ENCODE measurements around the gene PDE3A. TPM values are rescaled to one million over a fixed set of nuclear protein-coding genes. Genes with fewer than 3 reads are reported as not detected.

Gene PDE3A
- total RNA-seq, 6 experiments from 2014 or later, result 0.02 to 0.07 (median 0.03) TPM; not detected in 3

DNA sequence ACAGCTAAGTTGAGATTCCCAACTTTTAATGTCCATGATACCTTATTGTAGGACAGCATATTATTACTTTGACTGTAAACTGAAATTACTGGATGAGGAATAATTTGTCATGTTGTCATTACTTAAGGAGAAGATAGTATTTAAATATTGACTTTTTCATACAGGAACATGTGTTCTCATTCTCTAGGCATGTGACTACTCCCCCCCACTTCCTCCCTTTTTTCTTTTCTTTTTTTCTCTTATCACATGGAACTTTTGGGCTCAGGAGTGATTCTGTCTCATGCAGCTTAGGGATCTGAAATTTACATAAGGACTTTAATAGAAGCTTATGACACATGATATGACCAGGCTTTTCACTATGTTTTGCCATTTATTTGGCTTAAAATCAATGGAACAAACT, 199.1 kb downstream of the PDE3A start:
- DNase-seq, result no peak
- H3K27me3 Mint-ChIP-seq (ENCODE audit: insufficient read depth), result peaks cover 3% of the 10 kb centered on the region; the same call in 1 of the 2 replicates
- H3K36me3 Mint-ChIP-seq (ENCODE audit: low read depth), result no peaks in the 10 kb centered on the region
- H3K9me3 Mint-ChIP-seq, result no peaks in the 10 kb centered on the region
- H3K4me1 Mint-ChIP-seq (ENCODE audit: low read depth), result no peaks in the 10 kb centered on the region
- no peak overlapping the region for H3K27ac Mint-ChIP-seq
- no peak overlapping the region for H3K4me3 Mint-ChIP-seq
- TF ChIP-seq, protein P1, sequence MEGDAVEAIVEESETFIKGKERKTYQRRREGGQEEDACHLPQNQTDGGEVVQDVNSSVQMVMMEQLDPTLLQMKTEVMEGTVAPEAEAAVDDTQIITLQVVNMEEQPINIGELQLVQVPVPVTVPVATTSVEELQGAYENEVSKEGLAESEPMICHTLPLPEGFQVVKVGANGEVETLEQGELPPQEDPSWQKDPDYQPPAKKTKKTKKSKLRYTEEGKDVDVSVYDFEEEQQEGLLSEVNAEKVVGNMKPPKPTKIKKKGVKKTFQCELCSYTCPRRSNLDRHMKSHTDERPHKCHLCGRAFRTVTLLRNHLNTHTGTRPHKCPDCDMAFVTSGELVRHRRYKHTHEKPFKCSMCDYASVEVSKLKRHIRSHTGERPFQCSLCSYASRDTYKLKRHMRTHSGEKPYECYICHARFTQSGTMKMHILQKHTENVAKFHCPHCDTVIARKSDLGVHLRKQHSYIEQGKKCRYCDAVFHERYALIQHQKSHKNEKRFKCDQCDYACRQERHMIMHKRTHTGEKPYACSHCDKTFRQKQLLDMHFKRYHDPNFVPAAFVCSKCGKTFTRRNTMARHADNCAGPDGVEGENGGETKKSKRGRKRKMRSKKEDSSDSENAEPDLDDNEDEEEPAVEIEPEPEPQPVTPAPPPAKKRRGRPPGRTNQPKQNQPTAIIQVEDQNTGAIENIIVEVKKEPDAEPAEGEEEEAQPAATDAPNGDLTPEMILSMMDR (IDR thresholded peaks at IDR 0.05), result no peak

DNA sequence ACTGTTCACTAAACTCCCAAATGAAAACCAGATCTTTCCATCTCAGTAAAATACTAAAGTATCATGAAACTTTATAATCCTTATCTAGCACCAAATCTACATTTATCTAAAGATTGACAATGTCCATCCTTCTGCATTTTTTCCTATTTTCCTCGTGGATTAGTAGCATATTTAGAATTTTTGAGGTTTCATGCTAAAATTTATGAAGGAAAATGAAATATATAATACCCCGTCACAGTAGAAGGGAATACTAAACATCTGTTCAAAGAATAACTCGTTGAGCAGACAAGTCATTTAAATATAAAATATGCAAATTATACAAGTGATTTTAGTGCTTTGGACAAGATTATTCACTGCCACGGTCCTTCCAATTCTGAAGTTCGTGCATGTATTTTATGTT, 204.1 kb downstream of the PDE3A start:
- no peak overlapping the region for H3K4me3 Mint-ChIP-seq
- H3K36me3 Mint-ChIP-seq (ENCODE audit: low read depth), result no peaks in the 10 kb centered on the region
- no peak overlapping the region for H3K27ac Mint-ChIP-seq
- TF ChIP-seq, protein P1 (IDR thresholded peaks at IDR 0.05), result no peak
- DNase-seq, result no peak
- H3K4me1 Mint-ChIP-seq (ENCODE audit: low read depth), result no peaks in the 10 kb centered on the region
- peaks cover 12% of the 10 kb centered on the region for H3K27me3 Mint-ChIP-seq (ENCODE audit: insufficient read depth)
- H3K9me3 Mint-ChIP-seq, result no peaks in the 10 kb centered on the region

DNA sequence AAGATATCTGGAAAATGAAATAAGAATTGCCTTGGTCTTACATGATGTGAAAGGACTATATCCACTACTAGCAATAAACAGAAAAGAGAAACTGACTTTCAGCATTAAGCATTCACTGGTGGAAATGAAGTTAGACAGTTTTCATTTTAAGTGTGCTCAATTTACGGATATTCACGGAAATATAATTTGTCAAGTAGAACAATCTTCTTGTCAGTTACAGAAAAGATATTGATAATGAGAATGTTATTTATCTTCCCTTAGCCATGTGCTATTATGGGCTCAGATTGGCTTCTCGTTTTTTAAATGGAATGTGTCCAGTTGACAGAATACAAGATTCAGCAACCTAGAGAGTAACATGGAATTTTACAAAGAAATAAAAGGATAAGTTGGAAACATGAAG, 208.2 kb downstream of the PDE3A start:
- no peak for DNase-seq
- H3K4me1 Mint-ChIP-seq (ENCODE audit: low read depth), result no peaks in the 10 kb centered on the region
- H3K9me3 Mint-ChIP-seq, result no peaks in the 10 kb centered on the region
- H3K36me3 Mint-ChIP-seq (ENCODE audit: low read depth), result no peaks in the 10 kb centered on the region
- no peak overlapping the region for H3K4me3 Mint-ChIP-seq
- peaks cover 12% of the 10 kb centered on the region for H3K27me3 Mint-ChIP-seq (ENCODE audit: insufficient read depth)
- TF ChIP-seq, protein P1 (IDR thresholded peaks at IDR 0.05), result no peak
- no peak overlapping the region for H3K27ac Mint-ChIP-seq

DNA sequence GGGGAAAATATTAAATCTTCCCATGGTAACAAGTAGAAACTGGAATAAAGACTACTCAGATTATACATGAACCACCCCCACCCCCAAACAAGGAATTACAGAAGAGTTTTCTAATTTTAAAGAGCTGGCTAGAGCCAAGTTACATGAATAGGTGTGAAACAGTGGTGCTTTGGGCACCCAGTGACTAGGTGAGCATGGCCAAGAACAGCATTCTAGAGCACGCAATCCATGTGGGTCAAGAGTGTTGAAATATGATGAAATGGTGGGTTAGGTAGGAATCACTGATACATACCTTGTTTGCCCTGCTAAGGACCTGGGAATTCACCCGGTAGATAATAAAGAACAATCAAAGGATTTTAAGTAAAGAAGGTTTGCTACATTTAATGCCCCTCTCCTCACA, 208.7 kb downstream of the PDE3A start:
- DNase-seq, result no peak
- Mint-ChIP-seq H3K27me3 (ENCODE audit: insufficient read depth) (peaks cover 12% of the 10 kb centered on the region), H3K4me1 (ENCODE audit: low read depth) (no peaks in the 10 kb centered on the region), H3K36me3 (ENCODE audit: low read depth) (no peaks in the 10 kb centered on the region), H3K4me3 (no peak overlapping the region), H3K9me3 (no peaks in the 10 kb centered on the region), H3K27ac (no peak overlapping the region)
- TF ChIP-seq, protein P1 (IDR thresholded peaks at IDR 0.05), result no peak

DNA sequence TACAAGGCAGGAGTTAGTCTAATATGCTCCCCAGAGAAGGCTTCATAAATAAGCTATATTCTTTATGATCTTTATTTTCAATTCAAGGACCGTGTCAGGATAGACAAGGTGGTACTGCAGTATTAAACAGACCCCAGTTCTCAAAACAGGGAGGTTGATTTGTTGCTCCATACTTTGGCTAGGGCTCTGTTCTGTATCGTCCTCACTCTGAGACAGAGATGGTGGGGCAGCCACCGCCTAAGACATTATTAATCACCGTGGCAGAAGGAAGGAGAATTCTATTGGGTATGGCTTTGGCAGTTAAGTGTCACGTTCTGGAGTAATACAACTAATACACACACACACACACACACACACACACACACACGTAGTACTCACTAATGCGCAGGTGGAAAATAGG, 209.8 kb downstream of the PDE3A start:
- TF ChIP-seq, protein P1 (IDR thresholded peaks at IDR 0.05), result no peak
- H3K27me3 Mint-ChIP-seq (ENCODE audit: insufficient read depth), result peaks cover 12% of the 10 kb centered on the region
- H3K4me1 Mint-ChIP-seq (ENCODE audit: low read depth), result no peaks in the 10 kb centered on the region
- H3K27ac Mint-ChIP-seq, result no peak overlapping the region
- H3K9me3 Mint-ChIP-seq, result no peaks in the 10 kb centered on the region
- no peak overlapping the region for H3K4me3 Mint-ChIP-seq
- DNase-seq, result no peak
- no peaks in the 10 kb centered on the region for H3K36me3 Mint-ChIP-seq (ENCODE audit: low read depth)

DNA sequence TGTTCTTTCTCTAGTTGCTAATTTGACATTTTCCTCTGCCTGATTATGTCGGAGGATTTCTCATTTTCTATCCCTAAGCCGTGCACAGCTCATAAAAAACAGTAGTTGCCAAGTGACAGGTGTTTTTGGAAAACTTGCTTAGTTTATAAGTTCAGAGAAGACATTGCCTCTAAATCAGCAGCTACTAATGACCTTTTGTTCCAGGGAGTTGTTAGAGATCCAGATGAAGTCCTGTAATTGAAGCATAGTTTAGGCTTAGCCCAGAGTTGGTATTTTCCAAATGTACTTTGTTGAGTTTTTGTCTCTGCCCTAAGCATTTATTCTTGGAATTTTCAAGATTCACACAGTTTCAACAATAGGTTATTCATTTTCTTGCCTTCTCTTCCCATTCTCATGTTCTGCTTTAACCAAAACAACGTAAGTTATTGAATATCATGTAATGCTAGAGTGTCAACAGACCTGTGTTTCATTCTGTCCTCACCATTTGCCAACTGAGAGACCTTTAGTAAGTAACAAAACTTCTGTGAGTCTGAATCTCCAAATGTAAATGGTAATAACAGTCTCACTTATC, 216.8 kb downstream of the PDE3A start:
- Mint-ChIP-seq H3K9me3 (no peaks in the 10 kb centered on the region), H3K4me1 (ENCODE audit: low read depth) (no peaks in the 10 kb centered on the region), H3K27me3 (ENCODE audit: insufficient read depth) (peaks cover 2% of the 10 kb centered on the region), H3K36me3 (ENCODE audit: low read depth) (no peaks in the 10 kb centered on the region), H3K4me3 (no peak overlapping the region), H3K27ac (no peak overlapping the region)
- TF ChIP-seq, protein P1 (IDR thresholded peaks at IDR 0.05), result no peak
- no peak for DNase-seq

Data from HFFc6 (cell line).